ENCODE measurements around the gene PIP5K1A. TPM values are rescaled to one million over a fixed set of nuclear protein-coding genes. Genes with fewer than 3 reads are reported as not detected.
"Not testable (repeated sequence)": the region's sequence is repeated elsewhere in the genome, so short reads cannot be mapped to it uniquely, and the experiment has no call there.

The PIP5K1A gene
- total RNA-seq, 2 donors from 2014 or later, result 102 to 144 TPM

DNA sequence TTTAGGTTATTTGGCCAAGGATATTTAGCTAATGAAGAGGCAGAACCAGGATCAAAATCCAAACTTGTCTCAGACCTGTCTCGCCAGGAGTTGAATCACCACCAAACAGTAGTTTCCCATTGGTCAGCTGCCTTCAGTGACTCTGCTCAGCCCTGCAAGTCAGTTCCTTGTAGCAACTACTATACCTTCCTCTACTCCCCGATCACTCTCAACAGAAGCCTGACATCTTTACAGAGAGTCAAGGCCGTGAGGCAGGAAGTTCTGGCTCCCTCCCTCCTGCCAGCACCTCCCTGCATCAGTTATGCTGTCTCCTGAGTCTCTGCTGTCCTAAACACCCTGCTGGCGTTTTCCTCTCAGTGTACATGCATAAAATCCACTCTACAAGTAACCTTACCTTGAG, 69.4 kb downstream of the PIP5K1A start:
- H3K4me1 ChIP-seq (ENCODE audit: control insufficient read depth, insufficient read depth, low read length), result no peaks in the 10 kb centered on the region
- Mint-ChIP-seq H3K27ac (no peak overlapping the region), H3K27me3 (ENCODE audit: insufficient read depth) (no peaks in the 10 kb centered on the region), H3K36me3 (ENCODE audit: low read depth) (peaks cover 67% of the 10 kb centered on the region), H3K9me3 (no peaks in the 10 kb centered on the region), H3K4me3 (no peak overlapping the region), H3K4me1 (no peaks in the 10 kb centered on the region)
- H3K9ac ChIP-seq (ENCODE audit: extremely low read depth, low read length, poor library complexity, severe bottlenecking), result no peak overlapping the region
- peaks cover 54% of the 10 kb centered on the region for H3K36me3 ChIP-seq (ENCODE audit: control insufficient read depth, insufficient read depth, low read length)
- TF ChIP-seq, protein P1, sequence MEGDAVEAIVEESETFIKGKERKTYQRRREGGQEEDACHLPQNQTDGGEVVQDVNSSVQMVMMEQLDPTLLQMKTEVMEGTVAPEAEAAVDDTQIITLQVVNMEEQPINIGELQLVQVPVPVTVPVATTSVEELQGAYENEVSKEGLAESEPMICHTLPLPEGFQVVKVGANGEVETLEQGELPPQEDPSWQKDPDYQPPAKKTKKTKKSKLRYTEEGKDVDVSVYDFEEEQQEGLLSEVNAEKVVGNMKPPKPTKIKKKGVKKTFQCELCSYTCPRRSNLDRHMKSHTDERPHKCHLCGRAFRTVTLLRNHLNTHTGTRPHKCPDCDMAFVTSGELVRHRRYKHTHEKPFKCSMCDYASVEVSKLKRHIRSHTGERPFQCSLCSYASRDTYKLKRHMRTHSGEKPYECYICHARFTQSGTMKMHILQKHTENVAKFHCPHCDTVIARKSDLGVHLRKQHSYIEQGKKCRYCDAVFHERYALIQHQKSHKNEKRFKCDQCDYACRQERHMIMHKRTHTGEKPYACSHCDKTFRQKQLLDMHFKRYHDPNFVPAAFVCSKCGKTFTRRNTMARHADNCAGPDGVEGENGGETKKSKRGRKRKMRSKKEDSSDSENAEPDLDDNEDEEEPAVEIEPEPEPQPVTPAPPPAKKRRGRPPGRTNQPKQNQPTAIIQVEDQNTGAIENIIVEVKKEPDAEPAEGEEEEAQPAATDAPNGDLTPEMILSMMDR (conservative IDR thresholded peaks at IDR 0.05), result no peak
- H3K9me3 ChIP-seq (ENCODE audit: control insufficient read depth, low read length), result no peaks in the 10 kb centered on the region
- DNase-seq, result no peak
- no peak overlapping the region for H3K27ac ChIP-seq (ENCODE audit: low read depth, low read length)
- no peaks in the 10 kb centered on the region for H3K27me3 ChIP-seq (ENCODE audit: control insufficient read depth, insufficient read depth, low read length, poor library complexity, severe bottlenecking)
- no peak overlapping the region for H3K4me3 ChIP-seq (ENCODE audit: low read length)
- 95 to 96% methylated on average over 4 of the region's 4 CpGs for WGBS, 2 experiments (ENCODE audit: insufficient coverage in 1 of 2, insufficient read length in 1 of 2)

DNA sequence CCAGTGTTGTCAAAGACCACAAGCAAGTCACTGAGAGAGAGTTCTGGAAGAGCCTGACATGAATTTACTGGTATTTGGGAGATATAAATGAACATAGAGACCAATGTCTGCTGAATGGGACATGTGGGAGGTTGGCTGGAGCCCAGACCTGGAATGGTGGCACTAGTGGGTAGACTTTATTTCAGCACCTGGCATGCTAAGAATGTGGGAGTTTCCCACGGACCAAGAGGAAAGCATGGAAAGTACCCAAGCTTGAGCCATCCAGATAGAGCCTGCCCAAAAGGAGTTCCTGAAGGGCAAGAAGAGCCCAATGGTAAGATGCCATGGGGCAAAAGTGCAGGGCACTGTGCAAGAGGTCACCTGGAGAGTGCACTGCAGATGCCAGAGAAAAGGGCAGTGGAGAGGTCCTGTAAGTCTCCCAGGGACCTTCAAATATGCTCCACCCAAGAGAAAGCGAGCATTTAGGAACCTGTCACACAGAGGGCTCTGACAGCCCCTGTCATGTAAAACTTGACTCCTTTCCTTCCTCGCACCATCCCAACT, 75.6 kb downstream of the PIP5K1A start:
- Histone ChIP-seq H3K9me3 (ENCODE audit: control insufficient read depth, low read length) (no peaks in the 10 kb centered on the region), H3K4me3 (ENCODE audit: low read length) (no peak overlapping the region), H3K27ac (ENCODE audit: low read depth, low read length) (no peak overlapping the region), H3K27me3 (ENCODE audit: control insufficient read depth, insufficient read depth, low read length, poor library complexity, severe bottlenecking) (no peaks in the 10 kb centered on the region), H3K9ac (ENCODE audit: extremely low read depth, low read length, poor library complexity, severe bottlenecking) (no peak overlapping the region), H3K4me1 (ENCODE audit: control insufficient read depth, insufficient read depth, low read length) (no peaks in the 10 kb centered on the region), H3K36me3 (ENCODE audit: control insufficient read depth, insufficient read depth, low read length) (peaks cover 8% of the 10 kb centered on the region)
- no peak overlapping the region for H3K4me3 Mint-ChIP-seq
- TF ChIP-seq, protein P1 (conservative IDR thresholded peaks at IDR 0.05), result no peak
- no peaks in the 10 kb centered on the region for H3K4me1 Mint-ChIP-seq
- H3K27ac Mint-ChIP-seq, result no peak overlapping the region
- 73 to 91% methylated on average over 1 to 3 of the region's 3 CpGs for WGBS, 2 experiments (ENCODE audit: insufficient coverage in 1 of 2, insufficient read length in 1 of 2)
- no peaks in the 10 kb centered on the region for H3K9me3 Mint-ChIP-seq
- peaks cover 20% of the 10 kb centered on the region for H3K36me3 Mint-ChIP-seq (ENCODE audit: low read depth)
- DNase-seq, result no peak
- peaks cover 12% of the 10 kb centered on the region for H3K27me3 Mint-ChIP-seq (ENCODE audit: insufficient read depth)

DNA sequence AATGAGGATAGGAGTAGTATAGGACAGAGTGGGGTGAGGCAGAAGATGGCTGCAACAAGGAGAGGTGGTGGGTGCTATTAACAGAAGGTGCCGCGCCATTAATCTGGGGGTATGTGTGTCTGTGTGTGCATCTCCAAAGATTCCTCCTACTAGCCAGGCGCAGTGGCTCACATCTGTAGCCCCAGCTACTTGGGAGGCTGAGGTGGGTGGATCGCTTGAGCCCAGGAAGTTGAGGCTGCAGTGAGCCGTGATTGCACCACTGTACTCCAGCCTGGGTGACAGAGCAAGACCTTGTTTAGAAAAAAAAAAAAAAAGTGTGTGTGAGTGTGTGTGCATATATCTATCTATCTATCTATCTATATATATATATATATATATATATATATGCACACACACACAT, 77.0 kb downstream of the PIP5K1A start:
- not testable (repeated sequence) for H3K4me3 Mint-ChIP-seq; H3K36me3 ChIP-seq (ENCODE audit: control insufficient read depth, insufficient read depth, low read length); H3K4me1 ChIP-seq (ENCODE audit: control insufficient read depth, insufficient read depth, low read length); DNase-seq; H3K9me3 Mint-ChIP-seq; H3K27me3 ChIP-seq (ENCODE audit: control insufficient read depth, insufficient read depth, low read length, poor library complexity, severe bottlenecking); H3K27ac Mint-ChIP-seq; H3K9me3 ChIP-seq (ENCODE audit: control insufficient read depth, low read length); H3K4me3 ChIP-seq (ENCODE audit: low read length); H3K9ac ChIP-seq (ENCODE audit: extremely low read depth, low read length, poor library complexity, severe bottlenecking); H3K4me1 Mint-ChIP-seq; H3K27ac ChIP-seq (ENCODE audit: low read depth, low read length)
- Mint-ChIP-seq H3K36me3 (ENCODE audit: low read depth) (peaks cover 15% of the 10 kb centered on the region), H3K27me3 (ENCODE audit: insufficient read depth) (peaks cover 12% of the 10 kb centered on the region)
- 95 to 100% methylated on average over 2 to 5 of the region's 5 CpGs for WGBS, 2 experiments (ENCODE audit: insufficient coverage in 1 of 2, insufficient read length in 1 of 2)

DNA sequence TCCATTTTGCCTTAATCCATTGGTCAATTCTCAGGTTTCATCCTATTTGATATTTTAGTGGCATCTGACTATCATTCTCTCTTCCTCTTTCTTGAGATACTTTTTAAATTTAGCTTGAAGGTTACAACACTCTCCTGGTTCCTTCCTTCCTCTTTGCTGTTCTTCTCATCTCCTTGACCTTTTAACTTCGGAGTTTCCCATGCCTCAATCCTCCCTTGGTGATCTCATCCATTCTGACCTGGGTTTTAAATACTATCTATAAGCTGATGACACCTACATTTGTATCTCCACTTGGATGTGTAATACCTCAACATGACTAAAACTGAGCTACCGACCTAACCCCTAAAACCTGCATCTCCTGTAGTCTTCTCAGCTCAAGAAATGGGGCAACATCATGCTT, 78.9 kb downstream of the PIP5K1A start:
- 80 to 93% methylated on average over 2 of the region's 2 CpGs for WGBS, 2 experiments (ENCODE audit: insufficient coverage in 1 of 2, insufficient read length in 1 of 2)
- Histone ChIP-seq H3K27me3 (ENCODE audit: control insufficient read depth, insufficient read depth, low read length, poor library complexity, severe bottlenecking) (no peaks in the 10 kb centered on the region), H3K4me3 (ENCODE audit: low read length) (no peak overlapping the region), H3K36me3 (ENCODE audit: control insufficient read depth, insufficient read depth, low read length) (peaks cover 3% of the 10 kb centered on the region), H3K9ac (ENCODE audit: extremely low read depth, low read length, poor library complexity, severe bottlenecking) (no peak overlapping the region), H3K4me1 (ENCODE audit: control insufficient read depth, insufficient read depth, low read length) (no peaks in the 10 kb centered on the region), H3K9me3 (ENCODE audit: control insufficient read depth, low read length) (no peaks in the 10 kb centered on the region), H3K27ac (ENCODE audit: low read depth, low read length) (no peak overlapping the region)
- Mint-ChIP-seq H3K4me1 (no peaks in the 10 kb centered on the region), H3K4me3 (no peak overlapping the region), H3K36me3 (ENCODE audit: low read depth) (peaks cover 7% of the 10 kb centered on the region), H3K9me3 (no peaks in the 10 kb centered on the region), H3K27me3 (ENCODE audit: insufficient read depth) (peaks cover 12% of the 10 kb centered on the region), H3K27ac (no peak overlapping the region)
- no peak for DNase-seq
- TF ChIP-seq, protein P1 (conservative IDR thresholded peaks at IDR 0.05), result no peak

Measured in endodermal cell (in vitro differentiated cells).